Epidermal melanocyte (primary cell): ENCODE measurements around the gene HBA2.
"Not testable (repeated sequence)": the region's sequence is repeated elsewhere in the genome, so short reads cannot be mapped to it uniquely, and the experiment has no call there.

Experiments
- DNase-seq: peaks from one replicate; pipeline ENCODE4 v3.0.0; 2011; ENCODE audit warnings: low spot score; ENCODE audit not compliant: insufficient read length

The HBA2 gene

DNA sequence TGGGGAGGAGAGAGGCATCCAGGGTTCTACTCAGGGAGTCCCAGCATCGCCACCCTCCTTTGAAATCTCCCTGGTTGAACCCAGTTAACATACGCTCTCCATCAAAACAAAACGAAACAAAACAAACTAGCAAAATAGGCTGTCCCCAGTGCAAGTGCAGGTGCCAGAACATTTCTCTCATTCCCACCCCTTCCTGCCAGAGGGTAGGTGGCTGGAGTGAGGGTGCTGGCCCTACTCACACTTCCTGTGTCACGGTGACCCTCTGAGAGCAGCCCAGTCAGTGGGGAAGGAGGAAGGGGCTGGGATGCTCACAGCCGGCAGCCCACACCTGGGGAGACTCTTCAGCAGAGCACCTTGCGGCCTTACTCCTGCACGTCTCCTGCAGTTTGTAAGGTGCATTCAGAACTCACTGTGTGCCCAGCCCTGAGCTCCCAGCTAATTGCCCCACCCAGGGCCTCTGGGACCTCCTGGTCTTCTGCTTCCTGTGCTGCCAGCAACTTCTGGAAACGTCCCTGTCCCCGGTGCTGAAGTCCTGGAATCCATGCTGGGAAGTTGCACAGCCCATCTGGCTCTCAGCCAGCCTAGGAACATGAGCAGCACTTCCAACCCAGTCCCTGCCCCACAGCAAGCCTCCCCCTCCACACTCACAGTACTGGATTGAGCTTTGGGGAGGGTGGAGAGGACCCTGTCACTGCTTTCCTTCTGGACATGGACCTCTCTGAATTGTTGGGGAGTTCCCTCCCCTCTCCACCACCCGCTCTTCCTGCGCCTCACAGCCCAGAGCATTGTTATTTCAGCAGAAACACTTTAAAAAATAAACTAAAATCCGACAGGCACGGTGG is 1.5 kb downstream of the HBA2 start:
- peak; percentile 18 for DNase-seq

- peak; percentile 18 for DNase-seq
Measured at GRCh38 chr16:175011-175949, 2.6 kb downstream of the HBA2 start.

- not testable (repeated sequence) for DNase-seq
Measured at GRCh38 chr16:176006-176405, 3.3 kb downstream of the HBA2 start.

- not testable (repeated sequence) for DNase-seq
Measured at GRCh38 chr16:176477-177382, 4.1 kb downstream of the HBA2 start, which contains the start of gene HBA1. Gene HBA1, plus strand, starts transcription at chr16:176680. Its CDS starts 37 bp downstream, at chr16:176717.

DNA sequence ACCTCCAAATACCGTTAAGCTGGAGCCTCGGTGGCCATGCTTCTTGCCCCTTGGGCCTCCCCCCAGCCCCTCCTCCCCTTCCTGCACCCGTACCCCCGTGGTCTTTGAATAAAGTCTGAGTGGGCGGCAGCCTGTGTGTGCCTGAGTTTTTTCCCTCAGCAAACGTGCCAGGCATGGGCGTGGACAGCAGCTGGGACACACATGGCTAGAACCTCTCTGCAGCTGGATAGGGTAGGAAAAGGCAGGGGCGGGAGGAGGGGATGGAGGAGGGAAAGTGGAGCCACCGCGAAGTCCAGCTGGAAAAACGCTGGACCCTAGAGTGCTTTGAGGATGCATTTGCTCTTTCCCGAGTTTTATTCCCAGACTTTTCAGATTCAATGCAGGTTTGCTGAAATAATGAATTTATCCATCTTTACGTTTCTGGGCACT is 4.7 kb downstream of the HBA2 start:
- peak; percentile 70 for DNase-seq

DNA sequence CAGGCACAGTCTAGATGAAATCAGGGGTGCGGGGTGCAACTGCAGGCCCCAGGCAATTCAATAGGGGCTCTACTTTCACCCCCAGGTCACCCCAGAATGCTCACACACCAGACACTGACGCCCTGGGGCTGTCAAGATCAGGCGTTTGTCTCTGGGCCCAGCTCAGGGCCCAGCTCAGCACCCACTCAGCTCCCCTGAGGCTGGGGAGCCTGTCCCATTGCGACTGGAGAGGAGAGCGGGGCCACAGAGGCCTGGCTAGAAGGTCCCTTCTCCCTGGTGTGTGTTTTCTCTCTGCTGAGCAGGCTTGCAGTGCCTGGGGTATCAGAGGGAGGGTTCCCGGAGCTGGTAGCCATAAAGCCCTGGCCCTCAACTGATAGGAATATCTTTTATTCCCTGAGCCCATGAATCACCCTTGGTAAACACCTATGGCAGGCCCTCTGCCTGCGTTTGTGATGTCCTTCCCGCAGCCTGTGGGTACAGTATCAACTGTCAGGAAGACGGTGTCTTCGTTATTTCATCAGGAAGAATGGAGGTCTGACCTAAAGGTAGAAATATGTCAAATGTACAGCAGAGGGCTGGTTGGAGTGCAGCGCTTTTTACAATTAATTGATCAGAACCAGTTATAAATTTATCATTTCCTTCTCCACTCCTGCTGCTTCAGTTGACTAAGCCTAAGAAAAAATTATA is 5.4 kb downstream of the HBA2 start:
- DNase-seq, result peak; percentile 16

- DNase-seq, result no peak
Measured at GRCh38 chr16:178668-179015, 6.0 kb downstream of the HBA2 start.

DNA sequence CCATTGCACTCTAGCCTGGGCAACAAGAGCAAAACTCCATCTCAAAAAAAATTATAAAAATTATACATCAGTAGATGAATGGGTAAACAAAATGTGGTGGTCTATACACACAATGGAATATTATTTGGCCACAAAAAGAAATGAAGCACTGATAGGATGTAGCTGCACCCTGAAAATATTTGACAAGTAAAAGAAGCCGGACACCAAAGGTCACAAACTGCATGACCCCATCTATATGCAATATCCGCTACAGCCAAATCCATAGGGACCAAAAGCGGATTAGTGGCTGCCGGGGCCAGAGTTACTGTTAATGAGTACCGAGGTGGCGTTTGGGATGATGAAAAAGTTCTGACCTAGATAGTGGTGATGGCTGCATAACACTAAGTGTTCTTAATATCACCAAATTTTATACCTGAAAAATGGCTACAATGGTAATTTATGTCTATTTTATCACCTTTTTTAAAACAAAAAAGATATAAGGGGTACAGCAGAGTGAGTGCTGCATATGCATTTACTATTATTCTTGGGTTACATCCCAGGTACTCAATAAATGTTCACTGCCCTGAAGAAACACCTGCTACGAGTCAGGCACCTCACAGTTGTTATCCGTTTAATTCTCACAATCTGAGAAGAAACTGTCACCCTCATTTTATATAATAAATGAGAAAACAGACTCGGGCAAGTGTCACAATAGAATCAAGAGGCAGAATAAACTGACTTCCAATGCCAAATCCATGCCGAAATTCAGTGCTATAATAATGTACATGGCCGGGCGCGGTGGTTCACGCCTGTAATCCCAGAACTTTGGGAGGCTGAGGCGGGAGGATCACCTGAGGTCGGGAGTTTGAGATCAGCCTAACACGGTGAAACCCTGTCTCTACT is 6.8 kb downstream of the HBA2 start:
- no peak for DNase-seq

- peak; percentile 74 for DNase-seq
Measured at GRCh38 chr16:180101-180675, 7.5 kb downstream of the HBA2 start, which contains the start of gene HBQ1. Gene HBQ1, plus strand, starts transcription at chr16:180459. Its CDS starts 28 bp downstream, at chr16:180487.

DNA sequence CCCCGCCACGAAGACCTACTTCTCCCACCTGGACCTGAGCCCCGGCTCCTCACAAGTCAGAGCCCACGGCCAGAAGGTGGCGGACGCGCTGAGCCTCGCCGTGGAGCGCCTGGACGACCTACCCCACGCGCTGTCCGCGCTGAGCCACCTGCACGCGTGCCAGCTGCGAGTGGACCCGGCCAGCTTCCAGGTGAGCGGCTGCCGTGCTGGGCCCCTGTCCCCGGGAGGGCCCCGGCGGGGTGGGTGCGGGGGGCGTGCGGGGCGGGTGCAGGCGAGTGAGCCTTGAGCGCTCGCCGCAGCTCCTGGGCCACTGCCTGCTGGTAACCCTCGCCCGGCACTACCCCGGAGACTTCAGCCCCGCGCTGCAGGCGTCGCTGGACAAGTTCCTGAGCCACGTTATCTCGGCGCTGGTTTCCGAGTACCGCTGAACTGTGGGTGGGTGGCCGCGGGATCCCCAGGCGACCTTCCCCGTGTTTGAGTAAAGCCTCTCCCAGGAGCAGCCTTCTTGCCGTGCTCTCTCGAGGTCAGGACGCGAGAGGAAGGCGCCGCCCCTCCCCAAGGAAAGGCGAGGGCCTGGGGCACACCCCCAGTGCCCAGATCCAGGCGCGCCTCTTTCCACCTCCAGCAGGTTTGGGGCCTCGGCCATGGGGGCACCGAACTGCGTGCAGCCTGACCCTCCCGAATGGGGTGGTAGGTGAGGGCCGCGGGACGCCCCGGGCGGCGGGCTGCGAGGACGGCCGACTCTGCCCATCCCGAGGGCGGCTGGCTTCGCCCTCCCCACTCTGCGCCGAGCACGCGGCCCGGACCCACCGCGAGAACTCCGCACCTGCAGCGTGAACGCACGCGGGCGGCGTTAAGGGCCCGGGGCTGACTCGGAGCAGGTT is 8.2 kb downstream of the HBA2 start:
- DNase-seq, result peak; percentile 45

- peak; percentile 87 for DNase-seq
Measured at GRCh38 chr16:181565-182021, 8.9 kb downstream of the HBA2 start.

- DNase-seq, result no peak
Measured at GRCh38 chr16:183005-183404, 10.3 kb downstream of the HBA2 start.

DNA sequence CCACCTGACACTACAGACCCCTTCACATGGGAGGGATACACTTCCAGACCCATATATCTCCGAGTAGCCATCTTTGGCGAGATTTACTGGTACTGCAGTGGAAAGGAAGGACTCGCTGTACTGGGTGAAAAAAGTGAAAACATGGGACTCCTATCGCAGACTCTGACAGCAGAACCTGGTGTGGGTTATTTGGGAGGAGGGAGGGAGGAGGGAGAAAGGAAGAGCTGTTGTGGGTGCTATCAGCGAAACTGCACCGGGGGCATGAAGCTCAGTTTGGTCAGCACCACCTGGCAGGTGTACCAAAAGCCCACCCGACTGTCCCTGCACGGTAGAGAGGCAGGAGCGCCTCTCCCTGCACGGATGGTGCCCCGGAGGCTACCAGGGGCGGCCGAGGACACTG is 12.5 kb downstream of the HBA2 start:
- DNase-seq, result no peak

DNA sequence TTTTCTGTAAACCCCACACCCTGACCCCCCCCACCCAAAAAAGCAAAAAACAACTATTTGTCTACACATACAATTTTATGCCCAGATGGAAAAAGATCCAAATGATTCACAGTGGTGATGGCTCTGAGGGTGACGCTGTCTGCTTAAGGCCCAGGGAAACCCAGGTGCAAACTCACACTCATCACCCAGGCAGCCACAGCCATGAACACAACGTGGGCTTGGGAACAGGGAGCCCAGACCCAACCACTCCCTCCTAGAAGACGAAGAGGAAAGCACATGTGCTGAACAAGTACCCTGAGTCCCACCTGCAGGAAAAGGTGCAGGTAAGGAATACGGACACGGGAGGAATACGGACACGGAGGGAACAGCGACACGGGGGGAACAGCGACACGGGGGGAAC is 13.0 kb downstream of the HBA2 start:
- no peak for DNase-seq

DNA sequence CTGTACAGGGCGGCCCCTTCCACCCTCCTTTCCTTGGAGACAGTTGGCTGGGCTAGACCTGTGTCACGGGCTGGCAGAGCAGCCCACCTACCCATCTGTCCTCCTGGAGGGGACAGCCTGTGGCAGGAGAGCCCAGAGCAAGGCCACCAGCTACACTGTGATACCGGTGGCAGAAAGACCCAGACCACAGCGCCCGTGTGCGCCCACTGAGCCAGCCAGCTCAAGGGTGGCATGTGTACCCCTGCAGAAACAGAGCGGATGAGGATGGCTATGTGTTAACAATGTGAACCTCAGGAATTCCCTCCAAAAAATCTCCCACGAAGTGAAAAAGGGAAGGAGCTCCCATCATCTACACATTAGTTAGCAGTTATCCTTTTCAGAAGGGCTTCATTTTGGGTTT is 14.7 kb downstream of the HBA2 start:
- DNase-seq, result no peak

DNA sequence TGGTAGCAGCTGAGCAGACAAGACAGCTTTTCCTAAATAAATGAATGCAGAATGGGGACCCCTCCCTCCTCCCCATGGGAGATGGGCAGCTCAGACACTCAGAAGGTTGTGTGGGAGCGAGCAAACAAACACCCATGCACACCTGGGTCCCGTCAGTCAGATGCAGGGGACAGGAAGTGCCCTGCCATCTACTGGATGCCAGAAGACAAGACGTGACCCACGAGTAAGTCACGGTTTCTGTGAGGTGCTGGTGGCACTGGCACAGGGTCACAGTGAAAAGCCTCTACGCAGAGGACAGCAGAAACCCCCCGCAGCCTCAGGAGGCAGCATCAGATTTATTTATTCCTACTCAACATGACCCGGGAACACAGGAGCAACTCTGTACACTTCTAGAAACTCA is 16.0 kb downstream of the HBA2 start:
- DNase-seq, result no peak

DNA sequence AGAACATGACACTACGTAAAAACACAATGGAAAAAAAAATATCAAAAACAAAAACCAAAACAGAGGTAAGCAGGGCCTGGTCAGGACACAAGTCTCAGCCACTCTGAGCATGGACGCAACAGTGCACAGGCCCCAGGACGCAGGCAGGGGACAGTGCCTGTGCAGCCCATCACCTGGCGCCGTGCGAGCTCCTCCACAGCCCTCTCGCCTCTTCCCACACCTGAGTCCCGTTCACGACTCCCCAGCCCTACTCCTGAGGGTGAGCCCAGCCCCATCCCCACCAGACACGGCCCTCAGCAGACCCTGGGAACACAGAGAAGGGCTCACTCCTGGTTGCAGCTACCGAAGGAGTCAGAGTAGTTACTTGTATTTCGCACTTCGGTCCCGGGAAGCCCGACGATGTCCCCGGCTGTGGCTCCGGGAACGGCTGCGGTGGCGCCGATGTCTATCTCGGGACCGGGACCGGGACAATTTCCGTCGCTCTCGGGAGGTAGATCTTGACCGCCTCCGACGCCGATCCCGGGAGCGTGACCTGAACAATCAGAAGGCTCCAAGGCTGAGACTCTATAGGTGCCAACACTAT is 17.0 kb downstream of the HBA2 start:
- DNase-seq, result no peak

DNA sequence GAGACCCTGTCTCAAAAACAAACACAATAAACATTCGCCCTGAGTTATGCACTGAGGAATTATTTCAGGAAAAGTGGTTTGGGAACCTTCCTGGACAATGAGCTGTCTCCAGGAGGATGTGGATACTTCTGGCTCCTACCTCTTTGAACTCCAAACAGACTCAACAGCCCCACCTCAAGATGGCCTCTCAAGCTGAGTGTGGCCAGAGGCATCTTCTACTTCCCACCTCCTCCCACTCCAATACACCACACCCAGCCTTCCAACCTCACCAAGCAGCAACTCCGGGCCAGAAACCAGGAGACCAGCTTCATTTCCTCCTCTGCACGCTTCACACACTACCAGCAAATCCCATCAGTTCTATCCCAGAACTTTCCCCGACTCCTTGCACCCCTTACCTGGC is 19.2 kb downstream of the HBA2 start:
- no peak for DNase-seq
